ENCODE results near the gene DCUN1D2.

- TF ChIP-seq CTCF (IDR thresholded peaks at IDR 0.05), result no peak
- no peak for TF ChIP-seq POLR2AphosphoS5 (IDR thresholded peaks at IDR 0.05)
- no peak for TF ChIP-seq POLR2A (IDR thresholded peaks at IDR 0.05)
- TF ChIP-seq EP300 (IDR thresholded peaks at IDR 0.05), result no peak
Observed at GRCh38 chr13:113475911-113476310, 14.6 kb downstream of the DCUN1D2 start.

All from upper lobe of left lung (tissue), 4 donors.